NCI-H146 (cell line): ENCODE measurements around the gene LDAH.
"Not testable (repeated sequence)": the region's sequence is repeated elsewhere in the genome, so short reads cannot be mapped to it uniquely, and the experiment has no call there.

Experiments
- DNase-seq: peaks from one replicate; lab custom pipeline; 2025; lab: John Stamatoyannopoulos, UW

The LDAH gene

DNA sequence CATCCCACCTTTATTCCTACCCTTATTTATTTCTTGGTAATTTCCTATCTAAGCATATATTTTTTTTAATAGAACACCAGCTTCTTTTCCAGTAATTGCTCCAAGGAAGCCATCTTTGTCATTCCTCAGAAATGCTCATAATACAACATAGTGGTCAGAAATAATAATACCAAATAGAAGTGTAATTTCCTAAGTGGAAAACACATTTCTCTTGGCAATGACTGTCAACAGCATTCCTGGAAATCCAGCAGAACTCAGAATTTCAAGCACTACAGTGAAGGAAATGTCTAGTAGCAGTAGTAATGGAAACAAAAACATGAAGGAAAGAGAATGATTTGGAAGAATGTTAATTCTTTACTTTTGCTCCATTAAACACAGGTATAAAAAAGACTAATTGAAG is 99.4 kb downstream of the LDAH start:
- DNase-seq, result no peak

DNA sequence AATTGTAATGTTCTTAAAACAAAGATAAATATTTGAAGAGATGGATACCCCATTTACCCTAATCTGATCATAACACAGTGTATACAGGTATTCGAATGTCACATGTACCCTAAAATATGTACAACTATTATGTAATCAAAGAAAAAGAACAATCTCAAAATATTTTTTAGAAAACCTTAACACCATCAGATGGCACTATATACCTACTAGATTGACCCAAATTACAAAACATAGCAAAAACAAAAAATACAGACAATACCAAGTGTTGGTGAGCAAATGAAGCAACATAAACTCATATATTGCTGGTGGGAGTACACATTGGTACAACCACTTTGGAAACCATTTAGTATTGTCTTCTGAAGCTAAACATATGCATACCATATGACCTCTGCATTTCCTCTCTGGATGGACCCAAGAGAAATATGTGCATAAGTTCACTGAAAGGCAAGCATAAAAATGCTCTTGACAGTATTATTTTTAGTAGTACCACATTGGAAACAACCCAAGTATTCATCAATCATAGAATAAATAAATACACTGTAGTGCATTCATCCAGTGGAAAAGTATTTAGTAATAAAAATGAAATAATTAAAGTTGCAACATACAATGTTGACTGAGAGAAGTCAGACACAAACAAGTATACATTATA is 100.2 kb downstream of the LDAH start:
- DNase-seq, result no peak

DNA sequence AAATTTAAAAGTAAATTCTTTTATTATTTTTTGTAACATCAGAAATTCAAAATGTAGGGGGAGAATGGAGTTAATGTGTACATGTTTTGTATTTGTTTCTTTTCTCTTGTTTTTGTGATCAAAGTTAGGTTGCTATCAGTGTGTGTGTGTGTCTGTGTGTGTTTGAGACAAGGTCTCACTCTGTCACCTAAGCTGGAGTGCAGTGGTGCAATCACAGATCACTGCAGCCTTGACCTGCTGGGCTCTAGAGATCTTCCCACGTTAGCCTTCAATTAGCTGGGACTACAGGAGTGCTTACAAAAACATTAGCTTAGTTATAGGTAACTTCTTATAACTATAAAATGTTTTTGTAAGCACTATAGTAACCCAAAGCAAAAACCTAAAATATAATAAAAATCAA is 105.3 kb downstream of the LDAH start:
- no peak for DNase-seq

DNA sequence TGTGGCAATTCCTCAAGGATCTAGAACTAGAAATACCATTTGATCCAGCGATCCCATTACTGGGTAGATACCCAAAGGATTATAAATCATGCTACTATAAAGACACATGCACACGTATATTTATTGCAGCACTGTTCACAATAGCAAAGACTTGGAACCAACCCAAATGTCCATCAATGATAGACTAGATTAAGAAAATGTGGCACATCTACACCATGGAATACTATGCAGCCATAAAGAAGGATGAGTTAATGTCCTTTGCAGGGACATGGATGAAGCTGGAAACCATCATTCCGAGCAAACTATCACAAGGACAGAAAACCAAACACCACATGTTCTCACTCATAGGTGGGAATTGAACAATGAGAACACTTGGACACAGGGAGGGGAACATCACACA is 106.7 kb downstream of the LDAH start:
- DNase-seq, result not testable (repeated sequence)

DNA sequence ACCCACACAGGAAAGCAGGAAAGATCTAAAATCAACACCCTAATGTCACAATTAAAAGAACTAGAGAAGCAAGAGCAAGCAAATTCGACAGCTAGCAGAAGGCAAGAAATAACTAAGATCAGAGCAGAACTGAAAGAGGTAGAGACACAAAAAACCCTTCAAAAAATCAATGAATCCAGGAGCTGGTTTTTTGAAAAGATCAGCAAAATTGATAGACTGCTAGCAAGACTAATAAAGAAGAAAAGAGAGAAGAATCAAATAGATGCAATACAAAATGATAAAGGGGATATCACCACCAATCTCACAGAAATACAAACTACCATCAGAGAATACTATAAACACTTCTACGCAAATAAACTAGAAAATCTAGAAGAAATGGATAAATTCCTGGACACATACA is 108.5 kb downstream of the LDAH start:
- not testable (repeated sequence) for DNase-seq

DNA sequence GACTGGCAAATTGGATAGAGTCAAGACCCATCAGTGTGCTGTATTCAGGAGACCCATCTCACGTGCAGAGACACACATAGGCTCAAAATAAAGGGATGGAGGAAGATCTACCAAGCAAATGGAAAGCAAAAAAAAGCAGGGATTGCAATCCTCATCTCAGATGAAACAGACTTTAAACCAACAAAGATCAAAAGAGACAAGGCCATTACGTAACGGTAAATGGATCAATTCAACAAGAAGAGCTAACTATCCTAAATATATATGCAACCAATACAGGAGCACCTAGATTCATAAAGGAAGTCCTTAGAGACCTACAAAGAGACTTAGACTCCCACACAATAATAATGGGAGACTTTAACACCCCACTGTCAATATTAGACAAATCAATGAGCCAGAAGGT is 109.3 kb downstream of the LDAH start:
- not testable (repeated sequence) for DNase-seq

DNA sequence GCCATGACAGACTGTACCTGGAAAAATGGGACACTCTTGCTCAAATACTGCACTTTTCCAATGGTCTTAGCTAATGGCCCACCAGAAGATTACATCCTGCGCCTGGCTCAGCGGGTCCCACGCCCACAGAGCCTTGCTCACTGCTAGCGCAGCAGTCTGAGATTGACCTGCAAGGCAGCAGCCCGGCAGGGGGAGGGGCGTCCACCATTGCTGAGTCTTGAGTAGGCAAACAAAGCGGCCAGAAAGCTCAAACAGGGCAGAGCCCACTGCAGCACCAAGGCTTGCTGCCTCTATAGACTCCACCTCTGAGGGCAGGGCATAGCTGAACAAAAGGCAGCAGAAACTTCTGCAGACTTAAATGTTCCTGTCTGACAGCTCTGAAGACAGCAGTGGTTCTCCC is 111.3 kb downstream of the LDAH start:
- DNase-seq, result not testable (repeated sequence)

DNA sequence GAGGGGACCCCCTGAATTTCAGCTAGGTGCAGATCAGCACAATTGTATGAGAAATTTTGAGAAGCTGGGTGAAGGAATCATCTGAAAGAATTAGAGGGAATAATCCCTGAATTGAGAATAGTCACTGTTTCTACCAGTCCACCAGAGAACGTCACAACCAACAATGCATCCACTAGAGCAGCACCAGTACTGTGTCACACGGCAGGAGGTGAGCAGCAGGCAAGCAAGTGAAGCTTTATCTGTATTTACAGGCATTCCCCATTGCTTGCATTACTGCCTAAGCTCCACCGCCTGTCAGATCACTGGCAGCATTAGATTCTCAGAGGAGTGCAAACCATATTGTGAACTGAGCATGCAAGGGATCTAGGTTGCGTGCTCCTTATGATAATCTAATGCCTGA is 115.3 kb downstream of the LDAH start:
- no peak for DNase-seq

DNA sequence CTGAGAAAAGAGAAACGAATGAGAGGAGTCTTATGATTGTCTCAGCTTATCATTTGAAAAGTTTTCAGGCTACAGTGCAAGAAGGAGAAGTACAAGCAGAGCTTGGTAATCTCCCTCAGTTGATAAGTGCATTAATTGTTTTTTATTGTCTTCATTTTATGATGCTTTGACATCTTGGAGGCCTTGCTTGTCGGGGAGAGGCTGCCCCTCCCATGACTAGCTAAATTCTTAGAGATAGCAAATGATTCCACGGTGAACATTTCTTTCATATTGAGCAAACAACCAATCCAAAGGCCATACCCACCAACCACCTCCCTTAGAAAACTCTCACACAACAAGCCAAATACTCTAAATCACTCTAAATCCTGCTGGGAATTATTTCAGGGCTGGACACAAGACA is 116.1 kb downstream of the LDAH start:
- no peak for DNase-seq

DNA sequence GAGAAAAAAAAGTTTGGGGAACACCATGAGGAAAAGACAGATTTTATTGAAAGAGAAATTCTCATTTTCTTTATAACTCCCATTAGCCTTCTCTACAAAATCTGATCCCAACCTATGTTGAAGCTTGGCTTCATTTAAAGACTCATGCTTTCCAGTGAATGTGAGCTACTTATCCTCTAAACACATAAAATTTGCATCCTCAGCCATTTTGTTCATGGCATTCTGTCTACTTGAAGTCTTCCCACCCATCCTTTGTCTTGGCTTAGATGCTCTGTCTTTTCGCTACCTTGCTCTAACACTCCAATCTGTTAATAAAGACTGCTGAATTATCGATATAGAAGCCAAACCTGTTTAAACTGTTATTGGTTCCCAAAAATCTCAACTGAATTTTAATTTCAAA is 116.7 kb downstream of the LDAH start:
- DNase-seq, result no peak

DNA sequence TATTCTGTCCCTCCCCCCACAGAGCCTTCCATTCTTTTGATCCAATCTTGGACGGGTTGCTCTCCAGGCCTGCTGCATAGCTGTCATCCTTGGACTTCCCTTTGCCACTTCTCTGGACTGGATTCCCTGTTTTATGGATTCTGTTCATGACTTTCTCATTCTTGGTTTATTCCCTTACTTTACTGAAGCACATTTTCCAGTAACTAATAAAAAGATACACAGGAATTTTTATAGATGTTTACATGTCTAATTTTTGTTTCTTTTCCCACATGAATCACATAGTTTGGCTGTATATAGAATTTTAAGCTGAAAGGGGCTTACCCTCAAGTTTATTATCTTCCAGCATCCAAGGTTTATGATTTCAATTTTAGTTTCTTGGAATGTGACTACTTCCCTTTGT is 118.0 kb downstream of the LDAH start:
- DNase-seq, result no peak

DNA sequence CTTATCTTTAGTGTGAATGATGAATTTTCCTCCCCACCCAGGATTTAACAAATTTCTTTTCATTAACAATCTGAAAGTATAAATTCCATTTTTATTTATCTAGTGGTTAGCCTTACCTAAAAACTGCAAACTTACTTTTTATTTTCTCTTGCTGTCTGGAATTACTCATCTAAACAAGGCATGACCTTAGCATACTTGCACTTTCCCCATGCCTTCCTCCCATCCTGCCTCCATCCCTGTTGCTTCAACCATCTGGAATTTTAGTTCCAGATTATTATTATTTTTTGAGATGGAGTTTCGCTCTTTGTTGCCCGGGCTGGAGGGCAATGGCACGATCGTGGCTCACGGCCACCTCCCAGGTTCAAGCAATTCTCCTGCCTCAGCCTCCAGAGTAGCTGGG is 120.3 kb downstream of the LDAH start:
- DNase-seq, result no peak

DNA sequence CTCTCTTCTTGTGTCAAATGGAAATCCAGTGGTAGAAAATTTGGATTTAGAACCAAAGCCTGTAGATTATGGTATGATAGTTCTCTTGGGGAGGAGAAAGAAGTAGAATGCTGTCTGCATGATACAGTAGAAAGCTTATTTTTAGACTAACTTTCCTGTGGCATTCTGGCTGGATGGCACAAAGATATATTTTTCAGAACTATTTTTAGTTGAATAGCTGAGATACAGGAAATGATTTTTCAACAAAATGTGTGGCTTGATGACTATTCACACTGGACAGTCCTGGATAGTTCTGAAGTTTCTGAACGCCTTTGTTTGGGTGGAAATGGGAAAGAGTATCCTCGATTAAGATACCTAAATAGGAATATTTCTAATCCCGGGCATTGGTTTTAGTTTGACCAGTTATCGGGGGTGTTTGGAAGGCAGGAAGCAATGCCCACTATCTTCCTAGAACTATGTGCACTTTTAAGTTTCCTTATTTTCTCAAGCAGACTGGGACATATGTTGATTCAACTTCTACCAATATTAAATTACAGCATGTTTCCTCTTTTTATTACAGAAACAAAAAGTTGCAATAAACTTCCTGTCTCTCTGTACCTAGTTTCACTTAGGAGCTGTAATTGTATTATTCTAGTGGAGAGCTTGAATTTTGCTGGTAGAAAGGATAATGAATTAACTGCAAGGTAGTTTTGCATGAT is 123.8 kb downstream of the LDAH start:
- no peak for DNase-seq

DNA sequence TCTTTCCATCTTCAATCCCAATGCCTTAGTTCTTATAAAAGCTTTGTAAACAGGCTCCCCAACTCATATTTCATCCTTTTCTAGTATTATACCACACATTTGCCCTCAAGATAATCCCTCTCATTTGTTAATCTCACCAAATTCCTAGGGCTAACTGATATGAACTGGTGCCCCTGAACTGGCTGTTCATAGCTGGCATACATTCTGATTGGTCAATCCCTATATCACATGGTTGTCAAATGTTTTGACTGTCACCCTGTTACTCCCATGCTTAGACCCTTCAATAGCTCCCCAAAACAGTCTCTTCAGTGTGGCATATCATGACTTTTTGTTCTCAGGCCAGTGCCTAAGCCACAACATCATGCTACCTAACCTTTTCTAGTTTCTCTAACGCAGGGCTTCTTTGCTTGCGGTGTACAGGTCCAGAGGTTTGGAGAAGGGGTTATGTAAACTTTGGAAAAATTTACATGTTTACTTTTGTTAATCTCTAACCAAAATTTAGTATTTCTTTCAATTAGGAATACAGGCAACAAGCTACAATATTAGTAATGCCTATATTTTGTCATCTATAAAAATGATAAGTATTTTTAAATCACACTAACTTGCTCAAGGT is 125.5 kb downstream of the LDAH start:
- DNase-seq, result no peak

DNA sequence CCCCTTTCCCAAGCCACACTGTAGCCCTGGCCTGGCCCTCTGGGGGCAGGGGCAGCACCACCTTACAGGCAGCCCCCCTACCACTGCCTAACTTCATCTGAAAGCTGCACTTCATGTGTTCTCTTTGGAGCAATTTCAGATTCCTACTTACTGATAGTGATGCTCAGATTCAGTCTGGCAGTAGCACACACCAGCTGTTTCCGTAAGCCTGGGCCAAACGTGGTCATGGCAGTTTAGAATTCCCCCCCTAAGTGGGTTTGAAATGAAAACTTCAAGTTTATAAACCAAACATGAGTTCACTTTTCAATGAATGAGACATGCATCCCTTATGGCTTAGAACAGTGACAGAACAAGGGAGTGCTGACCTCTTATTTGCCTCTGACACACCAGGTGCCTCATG is 126.5 kb downstream of the LDAH start:
- no peak for DNase-seq

DNA sequence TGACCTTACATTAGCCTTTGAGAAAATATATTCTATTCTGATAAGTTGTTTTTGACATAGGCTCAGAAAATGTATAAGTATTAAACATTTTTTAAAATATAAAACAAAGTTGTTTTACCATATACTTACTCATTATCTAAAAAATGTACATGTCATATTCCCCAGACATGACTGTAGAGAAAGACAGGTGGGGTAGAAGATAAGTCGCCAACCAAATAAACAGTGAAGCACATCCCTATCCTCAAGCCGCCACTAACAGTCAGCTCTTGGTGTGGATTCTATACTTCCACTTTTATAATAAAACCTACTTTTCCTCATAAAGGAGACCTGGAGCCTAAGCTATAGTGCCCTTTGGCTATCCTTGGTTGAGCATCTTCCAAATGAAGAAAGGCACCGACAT is 129.6 kb downstream of the LDAH start:
- DNase-seq, result no peak

DNA sequence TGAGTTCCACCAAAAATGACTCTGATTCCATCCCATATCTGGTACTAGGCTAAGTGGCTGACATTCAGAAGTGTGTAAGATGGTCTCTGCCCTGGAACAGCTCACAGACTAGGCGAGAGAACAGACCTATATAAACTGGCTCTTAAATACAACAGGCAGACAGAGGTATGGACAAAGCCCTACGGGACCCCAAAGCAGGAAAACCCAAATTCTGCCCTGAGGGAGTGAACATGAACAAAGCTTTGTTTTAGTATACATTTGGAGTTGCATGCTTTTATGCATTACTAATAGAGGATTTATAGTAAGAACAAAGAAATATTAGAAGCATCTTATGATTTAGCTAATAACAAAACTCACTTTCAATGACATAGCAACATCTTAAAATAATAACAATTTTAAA is 130.8 kb downstream of the LDAH start:
- no peak for DNase-seq

DNA sequence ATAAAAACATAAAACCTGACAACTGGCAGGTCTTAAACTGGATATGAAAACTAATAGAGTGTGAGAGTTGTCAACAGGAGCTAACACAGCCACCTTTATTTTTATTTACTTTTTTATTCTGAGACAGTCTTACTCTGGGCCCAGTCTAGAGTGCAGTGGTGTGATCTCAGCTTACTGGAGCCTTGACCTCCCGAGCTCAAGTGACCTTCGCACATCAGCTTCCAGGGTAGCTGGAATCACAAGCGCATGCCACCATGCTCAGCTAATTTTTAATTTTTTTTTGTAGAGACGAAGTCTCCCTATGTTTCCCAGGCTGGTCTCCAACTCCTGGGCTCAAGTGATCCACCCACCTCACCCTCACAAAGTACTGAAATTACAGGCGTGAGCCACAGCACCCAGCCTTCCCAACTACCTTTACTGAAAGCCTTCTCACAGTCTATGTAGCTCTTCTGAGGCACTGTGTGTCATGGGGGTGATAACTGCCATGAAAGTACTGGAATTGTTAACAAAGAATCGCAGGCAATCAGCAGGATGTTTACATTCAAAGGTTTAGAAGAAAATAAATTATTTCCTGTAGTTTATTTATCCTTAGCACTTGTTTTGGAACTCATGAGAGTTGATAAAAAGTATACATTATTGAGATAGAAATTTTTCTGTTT is 131.7 kb downstream of the LDAH start:
- no peak for DNase-seq

DNA sequence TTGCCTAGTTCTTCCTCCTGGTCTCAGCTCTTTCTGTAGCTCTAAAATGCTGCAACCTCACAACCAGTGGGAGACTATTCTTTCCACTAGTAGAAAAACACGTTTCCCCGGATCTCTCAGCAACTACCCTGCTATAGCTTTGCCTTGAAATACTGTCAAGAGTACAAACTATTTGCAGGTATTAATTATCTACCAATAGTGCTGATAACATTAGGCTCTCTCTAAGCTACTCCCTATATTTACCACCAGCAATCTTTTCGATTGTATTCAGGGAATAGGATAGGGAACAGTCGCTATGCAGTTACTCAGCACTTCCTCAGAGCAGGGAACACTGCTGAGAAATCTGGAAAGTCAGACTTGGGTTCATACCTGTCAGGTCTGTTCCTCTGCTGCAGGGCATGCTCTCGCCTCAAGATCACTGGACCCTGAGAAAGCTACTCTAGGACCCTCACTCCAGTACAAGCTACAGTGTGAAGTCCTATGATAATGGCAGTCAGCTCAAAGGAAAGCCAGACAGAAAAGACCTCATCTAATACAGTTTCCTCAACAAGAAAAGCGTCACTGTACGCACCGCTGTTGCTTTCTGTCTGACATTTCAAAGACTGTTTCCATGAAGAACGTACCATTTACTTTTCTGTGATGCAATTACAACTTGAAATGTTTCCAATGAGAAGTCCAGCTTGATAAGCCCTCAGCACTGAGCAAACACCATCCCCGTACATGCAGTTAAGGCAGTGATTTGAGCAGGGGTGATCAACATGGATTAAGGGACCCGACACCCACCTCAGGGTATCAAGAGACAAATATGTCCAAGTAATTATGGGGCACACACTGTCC is 133.3 kb downstream of the LDAH start:
- DNase-seq, result no peak

DNA sequence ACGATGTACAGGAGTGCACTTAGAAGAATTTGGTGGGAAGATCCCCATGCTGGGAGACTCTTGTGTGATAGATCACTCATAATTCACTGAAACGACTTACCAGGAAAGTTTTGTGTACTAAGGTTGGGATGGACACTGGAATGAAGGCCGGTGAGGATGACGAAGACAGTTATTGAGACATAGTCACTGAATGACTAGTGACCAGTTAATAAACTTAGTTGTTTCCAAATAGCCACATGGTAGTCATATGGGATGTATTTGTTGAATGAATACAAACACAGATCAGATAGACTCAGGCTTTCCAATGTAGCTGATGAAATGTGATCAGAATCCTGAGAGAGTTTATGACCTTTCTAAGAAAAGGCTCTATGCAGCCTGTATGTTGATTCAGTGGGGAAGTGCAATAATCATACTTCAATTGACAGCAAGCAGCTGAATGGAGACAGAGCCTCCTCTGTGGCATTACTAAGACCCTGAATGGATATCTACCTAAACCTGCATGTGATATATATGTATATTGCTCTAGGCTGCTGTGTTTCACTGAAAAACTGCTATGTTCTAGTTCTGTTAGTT is 135.6 kb downstream of the LDAH start:
- no peak for DNase-seq

DNA sequence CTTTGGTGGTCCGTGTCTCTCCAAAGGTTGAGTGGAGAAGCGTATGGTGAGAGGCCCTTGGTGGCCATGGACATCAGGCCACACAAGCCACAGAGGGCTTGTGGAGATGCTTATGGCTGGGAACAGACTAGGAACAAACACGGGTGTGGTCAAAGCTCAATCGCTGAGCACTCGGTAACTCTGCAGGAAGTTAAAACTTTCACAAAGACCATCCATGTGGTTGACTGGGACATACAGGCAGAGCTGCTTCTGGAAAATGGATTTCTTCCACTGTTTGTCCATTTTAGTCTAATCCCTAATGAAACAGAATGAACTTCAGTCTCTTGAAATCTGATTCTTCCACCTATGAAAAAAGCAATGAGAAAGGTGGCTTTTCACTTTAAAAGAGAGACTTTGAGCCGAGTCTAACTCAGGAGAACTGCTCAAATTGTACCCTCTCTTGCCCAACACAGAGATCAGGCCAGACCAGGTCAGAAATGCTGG is 138.3 kb downstream of the LDAH start:
- DNase-seq, result no peak
